Measurements from ENCODE around the gene STXBP6. TPM values are rescaled to one million over a fixed set of nuclear protein-coding genes. Genes with fewer than 3 reads are reported as not detected.

STXBP6 gene
- total RNA-seq, 1 donor from 2014 or later: 1.7 TPM

- Mint-ChIP-seq H3K4me3 (ENCODE audit: unreplicated experiment) (no peak overlapping the region), H3K4me1 (ENCODE audit: low read depth) (peaks cover 22% of the 10 kb centered on the region), H3K27ac (ENCODE audit: unreplicated experiment) (no peak overlapping the region), H3K36me3 (ENCODE audit: low read depth) (no peaks in the 10 kb centered on the region), H3K27me3 (ENCODE audit: low read depth) (no peaks in the 10 kb centered on the region), H3K9me3 (ENCODE audit: low read depth) (no peaks in the 10 kb centered on the region)
- peak; percentile 27 for TF ChIP-seq CTCF (IDR thresholded peaks at IDR 0.05)
- DNase-seq (ENCODE audit: low spot score): no peak
Measured at GRCh38 chr14:24900269-24901100, 149.5 kb downstream of the STXBP6 start.

GRCh38 chr14:24897793-24898192 is 152.2 kb downstream of the STXBP6 start:
- no peak overlapping the region for H3K27ac Mint-ChIP-seq (ENCODE audit: unreplicated experiment)

DNA sequence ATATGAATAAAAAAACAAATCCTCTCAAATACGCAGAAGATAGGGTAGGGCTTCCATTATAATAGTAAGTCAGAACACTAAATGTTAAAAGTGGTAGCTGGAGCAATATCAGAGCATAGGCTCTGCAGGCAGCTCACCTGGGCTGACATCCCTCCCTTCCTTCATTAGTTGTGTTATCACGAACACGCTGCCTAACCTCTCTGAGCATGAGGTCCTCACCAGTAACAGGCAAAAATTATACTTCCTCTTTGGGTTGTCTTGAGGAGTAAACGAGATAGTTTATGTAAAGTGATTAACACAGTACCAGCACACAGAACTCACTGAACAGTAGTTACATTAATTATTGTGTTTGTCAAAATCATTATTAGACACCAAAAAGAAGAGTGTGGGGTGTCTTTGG is 154.3 kb downstream of the STXBP6 start:
- no peak overlapping the region for H3K4me3 Mint-ChIP-seq (ENCODE audit: unreplicated experiment)
- H3K36me3 Mint-ChIP-seq (ENCODE audit: low read depth): no peaks in the 10 kb centered on the region
- H3K27me3 Mint-ChIP-seq (ENCODE audit: low read depth): peaks cover 2% of the 10 kb centered on the region
- no peak for TF ChIP-seq CTCF (IDR thresholded peaks at IDR 0.05)
- H3K27ac Mint-ChIP-seq (ENCODE audit: unreplicated experiment): peak overlapping the region; percentile 25
- no peak for DNase-seq (ENCODE audit: low spot score)
- H3K4me1 Mint-ChIP-seq (ENCODE audit: low read depth): peaks cover 17% of the 10 kb centered on the region
- peaks cover 8% of the 10 kb centered on the region for H3K9me3 Mint-ChIP-seq (ENCODE audit: low read depth)

More at GRCh38 chr14:24897793-24898192, 152.2 kb downstream of the STXBP6 start:
- Mint-ChIP-seq H3K4me1 (ENCODE audit: low read depth) (peaks cover 19% of the 10 kb centered on the region), H3K4me3 (ENCODE audit: unreplicated experiment) (no peak overlapping the region), H3K36me3 (ENCODE audit: low read depth) (no peaks in the 10 kb centered on the region), H3K27me3 (ENCODE audit: low read depth) (no peaks in the 10 kb centered on the region), H3K9me3 (ENCODE audit: low read depth) (no peaks in the 10 kb centered on the region)
- DNase-seq (ENCODE audit: low spot score): no peak
- no peak for TF ChIP-seq CTCF (IDR thresholded peaks at IDR 0.05)

- no peak for DNase-seq (ENCODE audit: low spot score)
- no peak overlapping the region for H3K4me3 Mint-ChIP-seq (ENCODE audit: unreplicated experiment)
- peak overlapping the region; percentile 25 for H3K27ac Mint-ChIP-seq (ENCODE audit: unreplicated experiment)
Measured at GRCh38 chr14:24895243-24895583, 154.7 kb downstream of the STXBP6 start.

More at GRCh38 chr14:24895243-24895583, 154.7 kb downstream of the STXBP6 start:
- peaks cover 2% of the 10 kb centered on the region for H3K27me3 Mint-ChIP-seq (ENCODE audit: low read depth)
- TF ChIP-seq CTCF (IDR thresholded peaks at IDR 0.05): no peak
- H3K4me1 Mint-ChIP-seq (ENCODE audit: low read depth): peaks cover 13% of the 10 kb centered on the region
- H3K36me3 Mint-ChIP-seq (ENCODE audit: low read depth): no peaks in the 10 kb centered on the region
- peaks cover 12% of the 10 kb centered on the region for H3K9me3 Mint-ChIP-seq (ENCODE audit: low read depth)
